Liver (tissue), 3 donors: ENCODE data around the gene ZER1.

Experiments used
- FOXA2 ChIP-seq: IDR thresholded peaks from 2 replicates; pipeline ENCODE4 v1.6.1; 2016; ENCODE audit warnings: antibody characterized with exemption
- GABPA ChIP-seq, 2 donors: IDR thresholded peaks in 1 of 2; conservative IDR thresholded peaks in 1 of 2; 2 replicates each; pipeline ENCODE4 v1.6.1; 2016; ENCODE audit warnings: antibody characterized with exemption in 2 of 2, mild to moderate bottlenecking in 1 of 2, moderate library complexity in 1 of 2
- HNF4A ChIP-seq, 2 donors: conservative IDR thresholded peaks; 2 replicates each; pipeline ENCODE4 v1.6.1; 2016; ENCODE audit warnings: antibody characterized with exemption in 2 of 2, mild to moderate bottlenecking in 2 of 2
- JUND ChIP-seq, 2 donors: IDR thresholded peaks; 2 replicates each; pipeline ENCODE4 v1.6.1; 2016; ENCODE audit warnings: antibody characterized with exemption in 2 of 2
- MAX ChIP-seq: IDR thresholded peaks from 2 replicates; pipeline ENCODE4 v1.6.1; 2016; ENCODE audit warnings: antibody characterized with exemption
- NR2F2 ChIP-seq: IDR thresholded peaks from 2 replicates; pipeline ENCODE4 v1.6.1; 2016; ENCODE audit warnings: antibody characterized with exemption
- SP1 ChIP-seq: IDR thresholded peaks from 2 replicates; pipeline ENCODE4 v1.6.1; 2018; ENCODE audit warnings: antibody characterized with exemption, mild to moderate bottlenecking
- TAF1 ChIP-seq: conservative IDR thresholded peaks from 2 replicates; pipeline ENCODE4 v1.6.1; 2016; ENCODE audit warnings: antibody characterized with exemption, mild to moderate bottlenecking
- YY1 ChIP-seq: IDR thresholded peaks from 2 replicates; pipeline ENCODE4 v1.6.1; 2016; ENCODE audit warnings: antibody characterized with exemption, mild to moderate bottlenecking
- ZBTB33 ChIP-seq: IDR thresholded peaks from 2 replicates; pipeline ENCODE4 v1.6.1; 2016; ENCODE audit warnings: antibody characterized with exemption
- TF ChIP-seq, protein P1 (sequence below): fragments of 150-350 bp; IDR thresholded peaks from 2 replicates; pipeline ENCODE4 v1.5.1; 2017; ENCODE audit warnings: improper control_type of control experiment, low read depth, low read length; ENCODE audit not compliant: missing input control
- TF ChIP-seq, protein P2 (sequence below): IDR thresholded peaks from 2 replicates; pipeline ENCODE4 v1.6.1; 2016; ENCODE audit warnings: antibody characterized with exemption, mild to moderate bottlenecking
- donor health status: healthy.
- donor health status: healthy.

GRCh38 chr9:128718047-128718446 is 53.7 kb downstream of the ZER1 start:
- TF ChIP-seq, protein P1, sequence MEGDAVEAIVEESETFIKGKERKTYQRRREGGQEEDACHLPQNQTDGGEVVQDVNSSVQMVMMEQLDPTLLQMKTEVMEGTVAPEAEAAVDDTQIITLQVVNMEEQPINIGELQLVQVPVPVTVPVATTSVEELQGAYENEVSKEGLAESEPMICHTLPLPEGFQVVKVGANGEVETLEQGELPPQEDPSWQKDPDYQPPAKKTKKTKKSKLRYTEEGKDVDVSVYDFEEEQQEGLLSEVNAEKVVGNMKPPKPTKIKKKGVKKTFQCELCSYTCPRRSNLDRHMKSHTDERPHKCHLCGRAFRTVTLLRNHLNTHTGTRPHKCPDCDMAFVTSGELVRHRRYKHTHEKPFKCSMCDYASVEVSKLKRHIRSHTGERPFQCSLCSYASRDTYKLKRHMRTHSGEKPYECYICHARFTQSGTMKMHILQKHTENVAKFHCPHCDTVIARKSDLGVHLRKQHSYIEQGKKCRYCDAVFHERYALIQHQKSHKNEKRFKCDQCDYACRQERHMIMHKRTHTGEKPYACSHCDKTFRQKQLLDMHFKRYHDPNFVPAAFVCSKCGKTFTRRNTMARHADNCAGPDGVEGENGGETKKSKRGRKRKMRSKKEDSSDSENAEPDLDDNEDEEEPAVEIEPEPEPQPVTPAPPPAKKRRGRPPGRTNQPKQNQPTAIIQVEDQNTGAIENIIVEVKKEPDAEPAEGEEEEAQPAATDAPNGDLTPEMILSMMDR = no peak
- TF ChIP-seq MAX (no peak), ZBTB33 (no peak), GABPA (IDR thresholded peaks at IDR 0.05 in 1 of 2, conservative IDR thresholded peaks at IDR 0.05 in 1 of 2) (no peak), YY1 (no peak), NR2F2 (no peak), TAF1 (no peak), HNF4A (conservative IDR thresholded peaks at IDR 0.05) (no peak), FOXA2 (no peak), JUND (IDR thresholded peaks at IDR 0.05) (no peak), SP1 (no peak)
- TF ChIP-seq, protein P2, sequence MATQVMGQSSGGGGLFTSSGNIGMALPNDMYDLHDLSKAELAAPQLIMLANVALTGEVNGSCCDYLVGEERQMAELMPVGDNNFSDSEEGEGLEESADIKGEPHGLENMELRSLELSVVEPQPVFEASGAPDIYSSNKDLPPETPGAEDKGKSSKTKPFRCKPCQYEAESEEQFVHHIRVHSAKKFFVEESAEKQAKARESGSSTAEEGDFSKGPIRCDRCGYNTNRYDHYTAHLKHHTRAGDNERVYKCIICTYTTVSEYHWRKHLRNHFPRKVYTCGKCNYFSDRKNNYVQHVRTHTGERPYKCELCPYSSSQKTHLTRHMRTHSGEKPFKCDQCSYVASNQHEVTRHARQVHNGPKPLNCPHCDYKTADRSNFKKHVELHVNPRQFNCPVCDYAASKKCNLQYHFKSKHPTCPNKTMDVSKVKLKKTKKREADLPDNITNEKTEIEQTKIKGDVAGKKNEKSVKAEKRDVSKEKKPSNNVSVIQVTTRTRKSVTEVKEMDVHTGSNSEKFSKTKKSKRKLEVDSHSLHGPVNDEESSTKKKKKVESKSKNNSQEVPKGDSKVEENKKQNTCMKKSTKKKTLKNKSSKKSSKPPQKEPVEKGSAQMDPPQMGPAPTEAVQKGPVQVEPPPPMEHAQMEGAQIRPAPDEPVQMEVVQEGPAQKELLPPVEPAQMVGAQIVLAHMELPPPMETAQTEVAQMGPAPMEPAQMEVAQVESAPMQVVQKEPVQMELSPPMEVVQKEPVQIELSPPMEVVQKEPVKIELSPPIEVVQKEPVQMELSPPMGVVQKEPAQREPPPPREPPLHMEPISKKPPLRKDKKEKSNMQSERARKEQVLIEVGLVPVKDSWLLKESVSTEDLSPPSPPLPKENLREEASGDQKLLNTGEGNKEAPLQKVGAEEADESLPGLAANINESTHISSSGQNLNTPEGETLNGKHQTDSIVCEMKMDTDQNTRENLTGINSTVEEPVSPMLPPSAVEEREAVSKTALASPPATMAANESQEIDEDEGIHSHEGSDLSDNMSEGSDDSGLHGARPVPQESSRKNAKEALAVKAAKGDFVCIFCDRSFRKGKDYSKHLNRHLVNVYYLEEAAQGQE = no peak
